Chondrocyte (in vitro differentiated cells): ENCODE results near the gene TSFM. TPM values are rescaled to one million over a fixed set of nuclear protein-coding genes. Genes with fewer than 3 reads are reported as not detected.

Source experiments
- DNase-seq: peaks from one replicate; pipeline ENCODE4 v3.0.0; 2021; ENCODE audit warnings: mixed read lengths, low spot score
- H3K27ac Mint-ChIP-seq: one replicate; pipeline ENCODE4 v1.8.0; 2021; ENCODE audit warnings: mild to moderate bottlenecking, moderate library complexity, mixed read lengths; ENCODE audit not compliant: unreplicated experiment
- H3K27me3 Mint-ChIP-seq: 2 replicates; pipeline ENCODE4 v1.8.0; 2021; ENCODE audit warnings: low read depth, mixed read lengths
- H3K36me3 Mint-ChIP-seq: 2 replicates; pipeline ENCODE4 v1.8.0; 2021; ENCODE audit warnings: low read depth, mixed read lengths
- H3K4me1 Mint-ChIP-seq: 2 replicates; pipeline ENCODE4 v1.8.0; 2021; ENCODE audit warnings: low read depth, mild to moderate bottlenecking, mixed read lengths
- H3K4me3 Mint-ChIP-seq: one replicate; pipeline ENCODE4 v1.8.0; 2021; ENCODE audit warnings: mild to moderate bottlenecking, moderate library complexity, mixed read lengths; ENCODE audit not compliant: unreplicated experiment
- H3K9me3 Mint-ChIP-seq: 2 replicates; pipeline ENCODE4 v1.8.0; 2021; ENCODE audit warnings: low read depth, mixed read lengths
- CTCF ChIP-seq: fragments of 200-600 bp; sonication (generic); IDR thresholded peaks from 2 replicates; pipeline ENCODE4 v1.5.0; 2021; ENCODE audit warnings: antibody characterized with exemption, mild to moderate bottlenecking, moderate library complexity
- total RNA-seq: library from RNA; stranded (reverse); gene quantifications from 3 replicates; pipeline ENCODE4 v1.2.1, GENCODE V29; 2021

Gene TSFM
- total RNA-seq, 1 donor from 2014 or later = 19.9 TPM

DNA sequence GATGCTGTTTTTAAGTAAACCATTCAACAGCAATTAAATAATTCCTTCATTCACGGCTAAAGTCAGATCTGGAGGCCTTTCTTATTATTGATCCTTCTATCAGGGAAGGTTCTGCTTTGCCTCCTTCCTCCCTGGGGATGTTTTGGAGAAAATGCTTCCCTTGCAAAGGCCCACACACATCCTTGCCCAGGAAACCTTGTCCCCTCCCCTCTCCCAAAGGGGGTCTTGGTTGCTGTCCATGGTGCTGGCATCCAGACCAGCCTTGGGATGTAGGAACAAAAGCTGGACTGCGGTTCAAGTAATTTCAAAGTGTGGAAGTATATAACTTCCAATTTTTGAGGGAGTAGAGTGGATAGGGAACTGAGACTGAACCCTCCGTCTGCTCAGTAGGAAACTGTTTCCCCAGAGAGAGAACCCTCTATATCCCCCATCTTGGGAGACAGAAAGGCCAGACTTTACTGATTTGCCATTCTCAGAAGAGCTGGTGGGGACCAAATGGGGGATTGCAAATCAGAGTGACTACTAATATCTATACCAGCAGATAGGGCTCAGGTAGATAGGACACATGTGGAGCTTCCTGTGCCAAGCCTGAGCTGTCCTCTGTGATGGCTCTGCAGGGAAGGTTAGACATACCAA is 22.1 kb upstream of the TSFM start:
- no peak for DNase-seq
- peaks cover 26% of the 10 kb centered on the region for H3K27me3 Mint-ChIP-seq
- no peak for TF ChIP-seq CTCF

GRCh38 chr12:57761391-57761998 is 21.1 kb upstream of the TSFM start:
- H3K9me3 Mint-ChIP-seq = no peaks in the 10 kb centered on the region
- no peak for TF ChIP-seq CTCF
- peaks cover 25% of the 10 kb centered on the region for H3K4me1 Mint-ChIP-seq
- peaks cover 32% of the 10 kb centered on the region for H3K27me3 Mint-ChIP-seq
- DNase-seq = no peak
- no peak overlapping the region for H3K4me3 Mint-ChIP-seq
- peaks cover 15% of the 10 kb centered on the region for H3K36me3 Mint-ChIP-seq
- no peak overlapping the region for H3K27ac Mint-ChIP-seq

More for the DNA sequence above, 22.1 kb upstream of the TSFM start:
- Mint-ChIP-seq H3K9me3 (no peaks in the 10 kb centered on the region), H3K4me3 (no peak overlapping the region), H3K27ac (no peak overlapping the region), H3K4me1 (peaks cover 23% of the 10 kb centered on the region), H3K36me3 (peaks cover 15% of the 10 kb centered on the region)

GRCh38 chr12:57762463-57762862 is 20.1 kb upstream of the TSFM start:
- Mint-ChIP-seq H3K4me1 (peaks cover 26% of the 10 kb centered on the region), H3K27ac (no peak overlapping the region), H3K9me3 (no peaks in the 10 kb centered on the region), H3K4me3 (no peak overlapping the region), H3K27me3 (peaks cover 34% of the 10 kb centered on the region), H3K36me3 (peaks cover 11% of the 10 kb centered on the region)
- TF ChIP-seq CTCF = no peak
- DNase-seq = no peak

GRCh38 chr12:57763881-57764661 is 18.5 kb upstream of the TSFM start:
- Mint-ChIP-seq H3K27ac (no peak overlapping the region), H3K4me3 (no peak overlapping the region)

More at GRCh38 chr12:57763881-57764661, 18.5 kb upstream of the TSFM start:
- H3K4me1 Mint-ChIP-seq = peaks cover 26% of the 10 kb centered on the region
- TF ChIP-seq CTCF = no peak
- peaks cover 34% of the 10 kb centered on the region for H3K27me3 Mint-ChIP-seq
- H3K9me3 Mint-ChIP-seq = no peaks in the 10 kb centered on the region
- no peak for DNase-seq
- H3K36me3 Mint-ChIP-seq = peaks cover 12% of the 10 kb centered on the region
